ENCODE measurements around the gene KCNIP4.

- TF ChIP-seq CTCF (IDR thresholded peaks at IDR 0.05 in 8 of 11, conservative IDR thresholded peaks at IDR 0.05 in 3 of 11) (no peak), POLR2AphosphoS5 (IDR thresholded peaks at IDR 0.05) (no peak)
These were observed 628.5 kb downstream of the KCNIP4 start for GRCh38 chr4:21320034-21320433.
